H1 (cell line): Measurements from ENCODE around the gene LRRC23. TPM values are rescaled to one million over a fixed set of nuclear protein-coding genes. Genes with fewer than 3 reads are reported as not detected.

Experiments
- BCL11A ChIP-seq, 2 experiments: IDR thresholded peaks; one replicate each; pipeline ENCODE4 v1.6.1; 2011; ENCODE audit warnings: low read depth in 2 of 2, low read length in 2 of 2, mild to moderate bottlenecking in 2 of 2
- CBX8 ChIP-seq: fragments of 300-800, 300-1000 bp; sonication (generic); IDR thresholded peaks from 2 replicates; pipeline ENCODE4 v1.7.1; 2016; ENCODE audit warnings: low read depth, low read length, borderline replicate concordance
- CEBPB ChIP-seq: IDR thresholded peaks from 2 replicates; pipeline ENCODE4 v1.6.1; 2012; ENCODE audit warnings: low read depth, low read length
- EZH2 ChIP-seq: fragments of 200-600 bp; sonication (generic); IDR thresholded peaks from 2 replicates; pipeline ENCODE4 v1.7.1; 2012; ENCODE audit warnings: low read depth, mild to moderate bottlenecking, moderate library complexity, low read length, inconsistent platforms; ENCODE audit not compliant: severe bottlenecking
- FOSL1 ChIP-seq: IDR thresholded peaks from 2 replicates; pipeline ENCODE4 v1.6.1; 2011; ENCODE audit warnings: mild to moderate bottlenecking, low read depth, low read length, moderate library complexity; ENCODE audit not compliant: insufficient read depth
- polyA plus RNA-seq, 7 experiments: library from polyadenylated mRNA; depleted of rRNA in 3 of 7; stranded (reverse) in 5 of 7; unstranded in 2 of 7; fragments of >200 nt in 5 of 7; fragments of 200-250 nt in 2 of 7; gene quantifications; 1 replicate in 5 of 7; 2 replicates in 1 of 7; 4 replicates in 1 of 7; pipeline versions ENCODE4 v1.2.1 to v1.2.3, GENCODE V29; 2011 to 2013; ENCODE audit warnings: missing spikeins in 2 of 7, mixed read lengths in 2 of 7
- total RNA-seq: library from RNA; stranded (reverse); fragmentation: NEBNext Ultra II Directional; extraction: Animal tissue kit (Norgen Biotek cat#: 25700); gene quantifications from 2 replicates; pipeline ENCODE4 v1.2.1, GENCODE V29; 2021
- TF ChIP-seq, protein P1 (sequence below), 3 experiments: IDR thresholded peaks; 1 replicate in 2 of 3; 2 replicates in 1 of 3; pipeline versions ENCODE4 v1.5.1 to v1.6.1; 2011; ENCODE audit warnings: low read length in 3 of 3, mild to moderate bottlenecking in 3 of 3, inconsistent platforms in 2 of 3, low read depth in 1 of 3, moderate library complexity in 1 of 3; ENCODE audit not compliant: insufficient read depth in 1 of 3; ENCODE audit errors: control extremely low read depth in 1 of 3

The LRRC23 gene
- total and polyA plus RNA-seq, 2 of the 8 experiments (the other 6 are each of a cell fraction or from before 2014, with no cell fraction given) = 2.5 to 3.6 TPM

DNA sequence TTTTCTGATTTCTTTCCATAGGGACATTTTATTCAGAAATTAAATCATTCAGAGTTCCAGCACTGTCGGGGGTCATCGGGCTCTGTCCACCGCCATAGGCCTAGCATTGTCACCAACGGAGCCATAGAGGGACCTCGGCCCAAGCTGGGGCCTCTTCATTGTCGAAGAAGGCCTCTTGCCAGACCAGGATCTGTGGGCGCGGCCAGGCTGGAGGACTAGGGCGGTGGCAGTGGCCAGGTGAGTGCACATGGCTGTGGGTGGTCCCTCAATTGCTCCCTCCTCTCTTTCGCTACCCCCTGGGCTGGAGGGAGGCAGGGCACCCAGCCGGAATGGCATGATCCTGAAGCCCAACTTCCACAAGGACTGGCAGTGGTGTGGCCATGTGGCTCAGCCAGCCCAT is 20.9 kb upstream of the LRRC23 start (continued):
- TF ChIP-seq CBX8 = no peak
- TF ChIP-seq, protein P1, sequence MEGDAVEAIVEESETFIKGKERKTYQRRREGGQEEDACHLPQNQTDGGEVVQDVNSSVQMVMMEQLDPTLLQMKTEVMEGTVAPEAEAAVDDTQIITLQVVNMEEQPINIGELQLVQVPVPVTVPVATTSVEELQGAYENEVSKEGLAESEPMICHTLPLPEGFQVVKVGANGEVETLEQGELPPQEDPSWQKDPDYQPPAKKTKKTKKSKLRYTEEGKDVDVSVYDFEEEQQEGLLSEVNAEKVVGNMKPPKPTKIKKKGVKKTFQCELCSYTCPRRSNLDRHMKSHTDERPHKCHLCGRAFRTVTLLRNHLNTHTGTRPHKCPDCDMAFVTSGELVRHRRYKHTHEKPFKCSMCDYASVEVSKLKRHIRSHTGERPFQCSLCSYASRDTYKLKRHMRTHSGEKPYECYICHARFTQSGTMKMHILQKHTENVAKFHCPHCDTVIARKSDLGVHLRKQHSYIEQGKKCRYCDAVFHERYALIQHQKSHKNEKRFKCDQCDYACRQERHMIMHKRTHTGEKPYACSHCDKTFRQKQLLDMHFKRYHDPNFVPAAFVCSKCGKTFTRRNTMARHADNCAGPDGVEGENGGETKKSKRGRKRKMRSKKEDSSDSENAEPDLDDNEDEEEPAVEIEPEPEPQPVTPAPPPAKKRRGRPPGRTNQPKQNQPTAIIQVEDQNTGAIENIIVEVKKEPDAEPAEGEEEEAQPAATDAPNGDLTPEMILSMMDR (IDR thresholded peaks at IDR 0.05; ENCODE audit: control extremely low read depth in 1 of 3, insufficient read depth in 1 of 3, low read depth in 1 of 3, low read length in 3 of 3) = no peak
- TF ChIP-seq BCL11A (IDR thresholded peaks at IDR 0.05; ENCODE audit: low read depth in 2 of 2, low read length in 2 of 2) = no peak
- no peak for TF ChIP-seq FOSL1
- no peak for TF ChIP-seq CEBPB
- TF ChIP-seq EZH2 = no peak
- TF ChIP-seq, all 59 proteins: peak for 0
